Measurements from ENCODE around the gene DRAXIN.

The DRAXIN gene

GRCh38 chr1:11690397-11691301 is 861 bp upstream of the DRAXIN start:
- peak; percentile 91 for DNase-seq

- peak; percentile 67 for DNase-seq
Observed at GRCh38 chr1:11691928-11692711, 610 bp downstream of the DRAXIN start.

- peak; percentile 46 for DNase-seq
Observed at GRCh38 chr1:11693024-11693590, 1.6 kb downstream of the DRAXIN start.

GRCh38 chr1:11693917-11694316 is 2.4 kb downstream of the DRAXIN start:
- DNase-seq: no peak

GRCh38 chr1:11695861-11696260 is 4.4 kb downstream of the DRAXIN start:
- no peak for DNase-seq

GRCh38 chr1:11697188-11697892 is 5.8 kb downstream of the DRAXIN start:
- no peak for DNase-seq

- no peak for DNase-seq
Observed at GRCh38 chr1:11697893-11698210, 6.3 kb downstream of the DRAXIN start.

- DNase-seq: peak; percentile 82
Observed at GRCh38 chr1:11700601-11701467, 9.3 kb downstream of the DRAXIN start.

GRCh38 chr1:11701551-11701961 is 10.0 kb downstream of the DRAXIN start:
- DNase-seq: peak; percentile 72

- DNase-seq: no peak
Observed at GRCh38 chr1:11701981-11702803, 10.7 kb downstream of the DRAXIN start.

GRCh38 chr1:11703357-11704193 is 12.1 kb downstream of the DRAXIN start:
- DNase-seq: no peak

- DNase-seq: peak; percentile 61
Observed at GRCh38 chr1:11704194-11704529, 12.7 kb downstream of the DRAXIN start.

GRCh38 chr1:11704691-11705475 is 13.4 kb downstream of the DRAXIN start:
- no peak for DNase-seq

- no peak for DNase-seq
Observed at GRCh38 chr1:11705596-11705995, 14.1 kb downstream of the DRAXIN start.

- no peak for DNase-seq
Observed at GRCh38 chr1:11706292-11706691, 14.8 kb downstream of the DRAXIN start.

GRCh38 chr1:11707621-11708276 is 16.2 kb downstream of the DRAXIN start:
- peak; percentile 59 for DNase-seq

- DNase-seq: no peak
Observed at GRCh38 chr1:11708554-11709350, 17.2 kb downstream of the DRAXIN start.

GRCh38 chr1:11711490-11711889 is 20.0 kb downstream of the DRAXIN start:
- no peak for DNase-seq

All from retina (tissue), 1 donor.